ENCODE data around the gene FBXL16. TPM values are rescaled to one million over a fixed set of nuclear protein-coding genes. Genes with fewer than 3 reads are reported as not detected.

FBXL16 gene
- polyA plus RNA-seq, 1 donor = 3.8 TPM

DNA sequence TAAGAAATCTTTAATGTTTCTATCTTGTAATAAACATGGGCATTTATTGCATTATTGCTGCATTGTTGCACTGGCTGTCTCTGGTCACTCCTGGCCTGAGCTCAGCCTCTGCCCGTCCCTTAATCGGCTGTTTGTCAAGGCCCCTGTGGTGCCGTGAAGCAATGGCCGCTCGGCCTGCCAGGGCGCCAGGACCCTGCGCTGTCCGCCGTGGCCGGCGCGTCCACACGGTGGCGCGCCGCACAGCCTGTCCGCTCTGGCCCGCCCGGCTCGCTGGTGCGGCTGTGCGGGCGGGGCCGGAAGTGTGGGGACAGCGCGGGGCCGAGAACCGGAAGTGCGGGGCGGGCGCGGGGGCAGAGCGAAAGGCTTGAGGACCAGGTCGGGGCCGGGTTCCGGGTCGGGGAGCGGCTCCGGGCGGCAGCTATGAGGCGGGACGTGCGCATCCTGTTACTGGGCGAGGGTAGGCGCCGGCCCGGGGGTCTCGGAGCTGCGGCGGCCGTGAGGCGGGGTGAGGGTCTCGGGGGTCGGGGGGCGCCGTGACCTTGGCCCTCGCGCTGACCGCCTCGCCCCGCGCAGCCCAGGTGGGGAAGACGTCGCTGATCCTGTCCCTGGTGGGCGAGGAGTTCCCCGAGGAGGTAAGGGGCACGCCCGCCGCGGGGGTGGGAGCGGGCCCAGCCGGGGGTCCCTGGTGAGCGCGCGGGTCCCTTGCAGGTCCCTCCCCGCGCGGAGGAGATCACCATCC, 37.7 kb downstream of the FBXL16 start, which contains the start of gene RHOT2:
RHOT2 (plus strand) TSS at position 353 of the 739 bp plus-strand sequence; CDS start at position 421, 68 bp downstream.
- Histone ChIP-seq H3K27me3 (ENCODE audit: control insufficient read depth, insufficient read depth, low read length) (no peaks in the 10 kb centered on the region), H3K9me3 (ENCODE audit: control insufficient read depth, low read depth, low read length) (peaks cover 2% of the 10 kb centered on the region), H3K27ac (ENCODE audit: low read length) (peak within 1 kb of the TSS; percentile 38), H3K4me1 (ENCODE audit: control insufficient read depth, insufficient read depth, low read length) (peaks cover 14% of the 10 kb centered on the region), H3K36me3 (ENCODE audit: control insufficient read depth, insufficient read depth, low read length) (peaks cover 39% of the 10 kb centered on the region), H3K4me3 (ENCODE audit: low read length) (peak within 1 kb of the TSS; percentile 91)
- DNase-seq = peak; percentile 90 to 92
- WGBS (ENCODE audit: insufficient coverage, low lambda C conversion rate) = no CpG with 5 or more reads among the region's 78 CpGs

DNA sequence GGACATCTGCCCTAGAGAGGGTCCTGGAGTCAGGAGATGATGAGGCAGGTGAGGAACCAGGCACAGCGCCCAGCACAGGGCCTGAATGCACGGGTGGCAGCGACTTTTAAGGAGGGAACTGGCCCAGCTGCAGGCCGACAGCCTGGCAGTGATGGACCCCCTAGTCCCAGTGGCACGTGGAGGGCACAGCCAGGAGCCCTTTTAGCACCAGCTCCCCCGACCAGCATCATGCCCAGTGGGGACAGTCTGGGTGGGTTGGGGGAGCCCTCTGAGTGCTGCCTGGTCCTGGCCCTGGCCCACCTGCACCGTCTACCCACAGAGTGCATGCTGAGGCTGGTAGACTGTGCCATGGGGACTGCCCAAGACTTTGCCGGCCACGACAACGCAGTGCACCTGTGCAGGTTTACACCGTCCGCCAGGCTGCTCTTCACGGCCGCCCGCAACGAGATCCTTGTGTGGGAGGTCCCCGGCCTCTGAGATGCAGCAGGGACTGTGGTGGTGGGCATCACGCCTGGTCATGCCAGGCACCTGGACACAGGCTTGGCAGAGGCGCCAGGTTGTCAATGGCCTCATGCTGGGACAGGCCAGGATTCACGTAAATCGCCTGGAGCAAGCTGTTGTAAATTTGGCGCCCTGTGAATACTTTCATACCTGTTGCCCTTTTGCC, 38.4 kb downstream of the FBXL16 start:
- H3K36me3 ChIP-seq (ENCODE audit: control insufficient read depth, insufficient read depth, low read length) = peaks cover 38% of the 10 kb centered on the region
- peak overlapping the region; percentile 38 for H3K27ac ChIP-seq (ENCODE audit: low read length)
- peaks cover 14% of the 10 kb centered on the region for H3K4me1 ChIP-seq (ENCODE audit: control insufficient read depth, insufficient read depth, low read length)
- no peak overlapping the region for H3K4me3 ChIP-seq (ENCODE audit: low read length)
- peaks cover 6% of the 10 kb centered on the region for H3K9me3 ChIP-seq (ENCODE audit: control insufficient read depth, low read depth, low read length)
- DNase-seq = no peak
- WGBS (ENCODE audit: insufficient coverage, low lambda C conversion rate) = no CpG with 5 or more reads among the region's 22 CpGs
- no peaks in the 10 kb centered on the region for H3K27me3 ChIP-seq (ENCODE audit: control insufficient read depth, insufficient read depth, low read length)

DNA sequence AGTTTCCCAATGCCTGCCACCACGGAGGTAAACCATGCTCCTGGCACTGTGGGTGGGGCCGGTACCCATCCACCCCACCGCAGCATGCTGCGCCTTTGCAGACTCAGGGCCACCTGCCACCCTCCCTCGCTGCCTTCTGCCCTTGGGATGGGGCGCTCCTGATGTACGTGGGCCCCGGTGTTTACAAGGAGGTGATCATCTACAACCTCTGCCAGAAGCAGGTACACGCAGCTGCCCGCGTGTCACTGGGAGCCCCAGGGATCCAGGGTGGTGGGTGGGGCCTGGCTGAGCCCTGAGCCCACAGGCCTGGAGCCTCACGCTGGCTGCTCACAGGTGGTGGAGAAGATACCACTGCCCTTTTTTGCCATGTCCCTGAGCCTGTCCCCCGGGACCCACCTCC, 39.0 kb downstream of the FBXL16 start:
- no peak overlapping the region for H3K4me3 ChIP-seq (ENCODE audit: low read length)
- peaks cover 36% of the 10 kb centered on the region for H3K36me3 ChIP-seq (ENCODE audit: control insufficient read depth, insufficient read depth, low read length)
- no peaks in the 10 kb centered on the region for H3K27me3 ChIP-seq (ENCODE audit: control insufficient read depth, insufficient read depth, low read length)
- H3K27ac ChIP-seq (ENCODE audit: low read length) = no peak overlapping the region
- H3K4me1 ChIP-seq (ENCODE audit: control insufficient read depth, insufficient read depth, low read length) = peaks cover 15% of the 10 kb centered on the region
- no peak for DNase-seq
- no CpG with 5 or more reads among the region's 13 CpGs for WGBS (ENCODE audit: insufficient coverage, low lambda C conversion rate)
- H3K9me3 ChIP-seq (ENCODE audit: control insufficient read depth, low read depth, low read length) = peaks cover 6% of the 10 kb centered on the region

DNA sequence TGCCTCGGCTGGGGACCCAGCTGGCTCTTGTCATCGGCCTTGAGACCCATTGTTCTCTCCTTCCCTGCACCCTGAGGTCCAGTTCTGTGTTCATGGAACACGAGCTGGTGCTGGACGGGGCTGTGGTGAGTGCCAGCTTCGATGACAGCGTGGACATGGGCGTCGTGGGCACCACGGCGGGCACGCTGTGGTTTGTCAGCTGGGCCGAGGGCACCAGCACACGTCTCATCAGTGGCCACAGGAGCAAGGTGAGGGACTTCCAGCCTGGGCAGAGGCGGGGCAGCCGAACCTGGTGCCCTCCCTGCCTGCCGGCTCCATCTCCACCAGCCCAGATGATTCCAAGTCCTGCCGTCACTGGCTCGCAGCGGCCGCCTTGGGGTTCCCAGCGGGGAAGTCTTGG, 43.0 kb downstream of the FBXL16 start:
- Histone ChIP-seq H3K4me1 (ENCODE audit: control insufficient read depth, insufficient read depth, low read length) (peaks cover 11% of the 10 kb centered on the region), H3K36me3 (ENCODE audit: control insufficient read depth, insufficient read depth, low read length) (peaks cover 23% of the 10 kb centered on the region), H3K9me3 (ENCODE audit: control insufficient read depth, low read depth, low read length) (peaks cover 4% of the 10 kb centered on the region), H3K27me3 (ENCODE audit: control insufficient read depth, insufficient read depth, low read length) (no peaks in the 10 kb centered on the region), H3K27ac (ENCODE audit: low read length) (no peak overlapping the region), H3K4me3 (ENCODE audit: low read length) (no peak overlapping the region)
- WGBS (ENCODE audit: insufficient coverage, low lambda C conversion rate) = no CpG with 5 or more reads among the region's 21 CpGs
- no peak for DNase-seq

DNA sequence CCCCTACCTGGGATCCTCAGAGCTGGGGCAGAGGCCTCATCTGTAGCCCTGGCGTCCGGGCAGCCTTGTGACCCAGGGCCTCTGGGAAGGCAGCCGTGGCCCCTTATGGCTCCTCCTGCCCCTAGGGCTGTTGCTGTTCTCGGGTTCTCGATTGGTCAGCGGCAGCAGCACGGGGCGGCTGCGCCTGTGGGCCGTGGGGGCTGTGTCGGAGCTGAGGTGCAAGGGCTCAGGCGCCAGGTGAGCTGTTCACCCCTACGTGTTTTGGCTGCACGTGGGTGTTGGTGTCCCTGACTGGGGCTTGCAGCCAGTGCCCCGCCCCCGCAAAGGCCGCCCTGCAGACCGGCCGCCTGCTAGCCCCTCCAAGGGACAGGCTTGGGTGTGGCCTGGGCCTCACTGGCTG, 43.5 kb downstream of the FBXL16 start:
- no peak for DNase-seq
- Histone ChIP-seq H3K4me1 (ENCODE audit: control insufficient read depth, insufficient read depth, low read length) (peaks cover 8% of the 10 kb centered on the region), H3K9me3 (ENCODE audit: control insufficient read depth, low read depth, low read length) (peaks cover 4% of the 10 kb centered on the region), H3K4me3 (ENCODE audit: low read length) (no peak overlapping the region), H3K27ac (ENCODE audit: low read length) (no peak overlapping the region), H3K27me3 (ENCODE audit: control insufficient read depth, insufficient read depth, low read length) (no peaks in the 10 kb centered on the region), H3K36me3 (ENCODE audit: control insufficient read depth, insufficient read depth, low read length) (peaks cover 25% of the 10 kb centered on the region)
- WGBS (ENCODE audit: insufficient coverage, low lambda C conversion rate) = no CpG with 5 or more reads among the region's 19 CpGs

DNA sequence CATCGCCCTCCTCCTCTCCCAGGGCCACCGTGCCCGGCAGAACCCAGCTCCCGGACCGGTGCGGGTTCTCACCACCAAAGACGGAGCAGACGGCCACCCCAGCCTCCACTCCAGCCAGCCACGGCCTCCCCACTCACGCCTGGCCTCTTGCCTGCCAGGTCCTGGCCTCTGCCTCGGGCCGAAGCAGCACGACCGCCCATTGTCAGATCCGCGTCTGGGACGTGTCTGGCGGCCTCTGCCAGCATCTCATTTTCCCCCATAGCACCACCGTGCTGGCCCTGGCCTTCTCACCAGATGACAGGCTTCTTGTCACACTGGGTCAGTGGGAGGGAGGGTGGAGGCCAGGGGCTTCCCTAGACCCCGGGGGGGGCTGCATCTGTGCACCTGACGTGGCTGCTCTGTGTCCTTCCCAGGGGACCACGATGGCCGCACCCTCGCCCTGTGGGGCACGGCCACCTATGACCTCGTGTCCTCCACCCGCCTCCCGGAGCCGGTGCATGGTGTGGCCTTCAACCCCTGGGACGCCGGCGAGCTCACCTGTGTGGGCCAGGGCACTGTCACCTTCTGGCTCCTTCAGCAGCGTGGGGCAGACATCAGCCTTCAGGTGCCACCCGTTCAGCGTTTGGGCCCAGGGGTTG, 44.3 kb downstream of the FBXL16 start:
- Histone ChIP-seq H3K4me1 (ENCODE audit: control insufficient read depth, insufficient read depth, low read length) (peaks cover 8% of the 10 kb centered on the region), H3K27me3 (ENCODE audit: control insufficient read depth, insufficient read depth, low read length) (no peaks in the 10 kb centered on the region), H3K36me3 (ENCODE audit: control insufficient read depth, insufficient read depth, low read length) (peaks cover 26% of the 10 kb centered on the region), H3K27ac (ENCODE audit: low read length) (no peak overlapping the region), H3K4me3 (ENCODE audit: low read length) (no peak overlapping the region), H3K9me3 (ENCODE audit: control insufficient read depth, low read depth, low read length) (peaks cover 4% of the 10 kb centered on the region)
- no peak for DNase-seq
- WGBS (ENCODE audit: insufficient coverage, low lambda C conversion rate) = no CpG with 5 or more reads among the region's 35 CpGs

DNA sequence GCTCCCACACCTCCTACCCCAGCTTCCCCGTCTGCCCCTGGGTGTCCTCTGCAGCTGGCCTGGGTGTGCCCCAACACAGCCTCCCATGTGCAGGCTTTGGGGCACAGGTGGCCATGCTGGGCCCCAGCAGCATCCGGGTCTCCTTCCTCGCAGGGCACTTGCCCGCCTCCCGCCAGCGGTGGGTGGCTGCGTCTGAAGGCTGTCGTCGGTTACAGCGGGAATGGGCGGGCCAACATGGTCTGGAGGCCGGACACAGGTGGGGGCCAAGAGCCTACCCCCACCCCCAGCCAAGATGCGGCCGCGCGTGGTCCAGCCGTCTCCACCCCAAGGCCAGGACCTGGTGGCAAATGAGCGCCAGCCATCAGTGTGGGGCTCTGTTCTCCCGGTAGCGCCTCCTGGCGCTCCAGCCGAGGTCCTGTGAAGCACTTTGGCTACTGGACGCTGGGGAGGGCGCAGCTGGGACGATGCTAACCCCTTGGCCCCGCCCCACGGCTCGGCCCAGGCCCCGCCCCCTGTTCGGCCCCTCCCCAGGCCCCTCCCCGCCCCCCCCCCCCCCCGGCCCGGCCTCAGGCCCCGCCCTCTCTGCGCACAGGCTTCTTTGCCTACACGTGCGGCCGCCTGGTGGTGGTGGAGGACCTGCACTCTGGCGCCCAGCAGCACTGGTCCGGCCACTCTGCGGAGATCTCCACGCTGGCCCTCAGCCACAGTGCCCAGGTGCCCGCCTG, 45.0 kb downstream of the FBXL16 start:
- peaks cover 4% of the 10 kb centered on the region for H3K9me3 ChIP-seq (ENCODE audit: control insufficient read depth, low read depth, low read length)

DNA sequence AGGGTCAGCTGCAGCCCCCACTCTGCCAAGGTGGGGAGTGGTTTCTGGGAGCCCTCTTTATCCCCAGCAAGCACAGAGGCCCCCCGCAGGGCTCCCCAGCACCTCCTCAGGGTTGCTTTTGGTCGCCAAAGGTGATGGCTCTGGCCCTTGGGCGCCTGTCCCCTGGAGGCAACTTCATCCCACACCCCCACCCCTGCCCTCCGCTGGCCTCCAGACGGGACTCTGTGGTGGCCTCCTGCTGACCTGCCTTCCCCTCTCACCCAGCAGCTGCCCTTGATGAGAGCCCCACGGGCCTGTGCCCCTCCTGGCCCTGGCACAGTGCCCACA, 45.5 kb downstream of the FBXL16 start:
- Histone ChIP-seq H3K27ac (ENCODE audit: low read length) (no peak overlapping the region), H3K36me3 (ENCODE audit: control insufficient read depth, insufficient read depth, low read length) (peaks cover 27% of the 10 kb centered on the region), H3K4me3 (ENCODE audit: low read length) (no peak overlapping the region), H3K9me3 (ENCODE audit: control insufficient read depth, low read depth, low read length) (peaks cover 4% of the 10 kb centered on the region), H3K27me3 (ENCODE audit: control insufficient read depth, insufficient read depth, low read length) (no peaks in the 10 kb centered on the region), H3K4me1 (ENCODE audit: control insufficient read depth, insufficient read depth, low read length) (peaks cover 8% of the 10 kb centered on the region)
- no CpG with 5 or more reads among the region's 6 CpGs for WGBS (ENCODE audit: insufficient coverage, low lambda C conversion rate)
- no peak for DNase-seq

More for the DNA sequence above, 45.0 kb downstream of the FBXL16 start:
- Histone ChIP-seq H3K27me3 (ENCODE audit: control insufficient read depth, insufficient read depth, low read length) (no peaks in the 10 kb centered on the region), H3K4me1 (ENCODE audit: control insufficient read depth, insufficient read depth, low read length) (peaks cover 8% of the 10 kb centered on the region), H3K27ac (ENCODE audit: low read length) (no peak overlapping the region), H3K36me3 (ENCODE audit: control insufficient read depth, insufficient read depth, low read length) (peaks cover 27% of the 10 kb centered on the region), H3K4me3 (ENCODE audit: low read length) (no peak overlapping the region)
- DNase-seq = peak; percentile 71 to 72
- no CpG with 5 or more reads among the region's 43 CpGs for WGBS (ENCODE audit: insufficient coverage, low lambda C conversion rate)

DNA sequence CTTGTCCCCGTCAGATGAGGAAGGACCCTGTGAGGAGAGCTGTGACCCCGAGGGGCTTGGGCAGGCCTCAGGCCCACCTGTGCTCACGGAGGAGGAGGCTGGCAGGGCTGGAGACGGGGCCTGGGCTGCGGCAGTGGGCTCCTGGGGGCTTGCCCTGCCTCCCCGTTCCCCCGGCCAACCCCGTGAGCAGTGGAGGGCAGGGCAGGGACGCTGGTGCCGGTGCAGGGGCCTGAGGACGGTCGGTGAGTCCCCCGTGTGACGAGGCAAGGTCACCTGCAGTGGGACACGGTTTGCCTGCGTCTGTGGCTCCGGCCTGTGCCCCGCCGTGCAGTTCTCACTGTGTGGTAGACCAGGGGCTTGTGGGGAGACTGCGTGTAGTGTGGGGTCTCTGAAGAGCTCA, 46.0 kb downstream of the FBXL16 start:
- WGBS (ENCODE audit: insufficient coverage, low lambda C conversion rate) = no CpG with 5 or more reads among the region's 20 CpGs
- Histone ChIP-seq H3K27ac (ENCODE audit: low read length) (no peak overlapping the region), H3K4me3 (ENCODE audit: low read length) (no peak overlapping the region), H3K36me3 (ENCODE audit: control insufficient read depth, insufficient read depth, low read length) (peaks cover 30% of the 10 kb centered on the region), H3K9me3 (ENCODE audit: control insufficient read depth, low read depth, low read length) (peaks cover 4% of the 10 kb centered on the region), H3K4me1 (ENCODE audit: control insufficient read depth, insufficient read depth, low read length) (peaks cover 8% of the 10 kb centered on the region), H3K27me3 (ENCODE audit: control insufficient read depth, insufficient read depth, low read length) (no peaks in the 10 kb centered on the region)
- no peak for DNase-seq

Data from large intestine (tissue), 3 donors.